Fibroblast of gingiva (primary cell): ENCODE results near the gene BLOC1S3.

ENCODE experiments used
- DNase-seq: peaks from one replicate; pipeline ENCODE4 v3.0.0-alpha.2; 2011; ENCODE audit warnings: low read depth

Gene BLOC1S3, protein sequence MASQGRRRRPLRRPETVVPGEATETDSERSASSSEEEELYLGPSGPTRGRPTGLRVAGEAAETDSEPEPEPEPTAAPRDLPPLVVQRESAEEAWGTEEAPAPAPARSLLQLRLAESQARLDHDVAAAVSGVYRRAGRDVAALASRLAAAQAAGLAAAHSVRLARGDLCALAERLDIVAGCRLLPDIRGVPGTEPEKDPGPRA

DNA sequence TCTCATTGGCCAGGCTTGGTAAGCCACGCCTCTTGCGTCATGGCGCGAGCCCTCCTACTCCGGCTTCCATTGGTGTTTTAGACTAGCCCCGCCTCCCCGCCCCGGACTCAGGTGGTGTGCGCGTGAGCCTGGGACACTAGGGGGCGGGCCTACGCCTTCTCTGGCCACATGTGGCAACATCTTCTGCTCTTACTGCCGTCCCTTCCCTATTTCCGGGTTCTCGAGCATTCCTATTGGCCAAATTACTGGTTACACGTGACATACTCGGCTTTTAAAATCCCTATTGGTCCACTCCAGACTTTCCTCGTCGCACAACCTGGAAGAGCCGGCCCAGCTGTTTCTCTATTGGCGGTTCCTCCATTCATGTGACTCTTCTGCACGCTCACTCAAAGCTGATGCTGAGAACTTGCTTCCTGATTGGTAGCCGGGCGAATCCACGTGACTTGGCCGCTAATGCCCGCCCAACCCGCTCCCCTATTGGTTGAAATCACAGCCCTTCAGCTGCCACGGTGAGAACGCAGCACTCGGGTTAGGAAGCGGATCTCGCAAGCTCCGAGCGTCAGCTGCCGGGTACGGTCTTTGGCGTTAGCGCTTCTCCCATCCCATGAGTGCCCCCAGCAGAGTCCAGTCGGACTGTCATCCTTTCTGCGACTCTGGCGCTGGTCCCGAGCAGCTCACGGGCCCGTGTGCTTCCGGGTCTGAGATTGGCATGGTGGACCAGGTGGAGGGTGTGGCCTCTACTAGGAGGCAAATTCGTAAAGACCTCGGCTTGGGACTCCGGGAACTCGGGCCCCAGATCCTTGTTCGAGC lies at the start of gene BLOC1S3:
BLOC1S3 (plus strand) TSS at position 523 of the 810 bp plus-strand sequence. CDS start 513 bp downstream, outside the sequence.
- peak; percentile 100 for DNase-seq

DNA sequence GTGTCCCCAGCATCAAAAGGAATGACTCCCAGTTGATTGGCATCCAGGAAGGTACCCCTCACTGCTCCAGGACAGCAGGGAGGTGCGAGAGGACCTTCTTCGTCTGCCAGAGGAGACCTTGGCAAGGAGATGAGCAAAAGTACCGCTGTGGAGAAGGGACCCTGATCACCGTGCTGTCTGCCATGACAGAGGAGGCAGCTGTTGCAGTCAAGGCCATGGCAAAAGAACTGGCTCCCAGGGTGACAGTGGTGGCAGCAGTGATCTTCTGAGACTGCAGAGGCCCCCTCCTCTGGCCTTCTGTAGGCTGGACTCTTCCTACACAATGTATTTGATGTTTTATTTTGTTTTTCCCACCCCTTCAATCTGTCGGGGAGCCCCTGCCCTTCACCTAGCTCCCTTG lies 49.8 kb upstream of the BLOC1S3 start:
- DNase-seq = no peak

DNA sequence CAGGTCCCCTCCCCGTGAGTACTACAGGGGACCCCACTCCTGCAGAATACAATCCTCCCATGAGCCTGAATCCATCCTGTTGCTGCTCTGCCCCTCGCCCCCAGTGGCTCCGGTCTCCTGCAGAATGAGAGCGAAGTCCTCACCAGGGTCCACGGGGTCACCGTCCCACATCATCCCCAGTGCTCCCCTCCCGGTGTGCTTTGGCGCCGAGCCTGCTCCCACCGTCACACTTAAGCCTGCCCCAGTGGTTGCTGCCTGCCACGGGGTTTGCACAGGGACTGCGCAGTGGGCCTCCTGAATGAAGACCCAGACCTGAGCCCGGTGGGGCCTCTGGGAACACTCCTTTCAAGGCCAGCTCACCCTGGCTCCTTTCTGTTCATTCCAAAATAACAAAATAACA lies 48.3 kb upstream of the BLOC1S3 start:
- no peak for DNase-seq

DNA sequence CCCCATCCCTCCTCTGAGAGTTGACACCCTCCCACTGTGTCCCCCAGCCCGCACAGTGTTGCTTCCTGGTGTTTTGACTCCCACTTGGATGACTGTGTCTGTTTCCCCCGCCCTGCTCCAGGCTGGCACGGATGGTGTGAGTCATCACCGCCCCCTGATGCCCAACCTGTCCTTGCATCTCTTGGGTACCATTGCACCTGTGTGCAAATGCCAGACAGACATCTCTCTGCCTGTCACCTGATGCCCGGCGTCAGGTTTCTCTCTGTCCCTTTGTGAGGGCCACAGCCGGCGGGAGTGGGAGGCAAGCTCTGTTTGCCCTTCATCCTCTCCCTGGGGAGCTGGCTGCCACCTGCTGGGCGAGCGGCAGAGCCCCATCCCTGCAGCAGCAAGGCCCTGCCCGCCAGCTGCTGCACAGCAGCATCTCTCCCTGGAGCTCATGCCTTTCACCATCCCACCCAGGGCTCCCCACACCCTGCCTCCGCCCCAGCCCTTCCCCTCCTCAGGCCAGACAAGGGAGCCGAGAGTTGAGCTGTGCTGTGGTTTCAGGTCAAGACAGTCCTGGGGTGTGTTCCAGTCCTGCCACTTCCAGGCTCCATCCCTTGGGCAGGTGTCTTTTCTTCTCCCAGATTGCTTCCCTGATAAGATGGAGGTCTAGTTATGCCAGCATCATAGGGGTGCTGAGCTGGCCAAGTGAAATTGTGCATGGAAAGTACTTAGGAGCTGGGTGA lies 47.5 kb upstream of the BLOC1S3 start:
- DNase-seq = no peak

DNA sequence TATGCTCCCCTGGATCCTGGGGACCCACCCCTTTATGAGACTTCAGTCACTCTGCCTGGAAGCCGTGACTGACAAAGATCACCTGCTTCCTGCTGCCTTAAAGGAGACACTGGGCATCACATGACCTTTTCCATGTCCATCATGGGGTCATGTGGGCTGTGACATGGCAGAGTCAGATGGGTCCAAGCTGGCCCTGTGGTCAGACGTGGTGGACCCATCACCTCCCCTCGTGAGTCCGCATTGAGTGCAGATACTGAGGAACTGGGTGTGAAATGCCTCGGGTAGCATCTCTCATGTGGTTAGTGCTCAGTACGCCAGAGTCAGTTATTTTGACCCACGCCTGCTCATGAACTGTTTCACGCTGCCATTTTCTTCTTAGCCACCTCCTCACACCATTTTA lies 44.9 kb upstream of the BLOC1S3 start:
- DNase-seq = no peak

DNA sequence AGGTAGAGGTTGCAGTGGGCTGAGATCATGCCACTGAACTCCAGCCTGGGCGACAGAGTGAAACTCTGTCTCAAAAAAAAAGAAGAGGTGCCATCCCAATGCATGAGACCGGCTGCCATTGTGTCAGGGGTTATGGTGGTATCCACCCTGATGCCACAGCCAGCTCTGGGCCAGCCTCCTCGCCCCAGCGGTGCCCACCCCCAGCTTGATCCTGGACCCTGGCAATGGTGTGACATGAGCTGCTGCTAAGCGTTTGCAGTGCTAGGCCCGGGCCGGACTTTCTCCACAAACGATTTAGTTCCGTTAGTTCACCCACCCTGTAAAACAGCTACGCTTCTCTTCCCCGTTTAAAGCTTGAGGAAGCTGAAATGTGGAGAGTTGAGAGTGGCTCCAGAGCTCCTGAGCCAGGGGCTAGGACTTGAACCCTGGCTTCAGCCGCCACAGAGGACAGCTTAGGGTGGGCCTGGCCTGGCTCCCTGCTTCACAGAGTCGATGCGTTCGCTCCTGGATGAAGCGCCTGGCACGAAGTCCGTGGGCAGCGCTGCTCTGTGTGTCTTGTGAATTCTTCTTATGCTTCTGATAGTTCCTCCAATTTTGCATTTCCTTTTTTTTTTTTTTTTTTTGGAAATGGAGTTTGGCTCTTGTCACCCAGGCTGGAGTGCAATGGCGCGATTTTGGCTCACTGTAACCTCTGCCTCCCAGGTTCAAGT lies 43.3 kb upstream of the BLOC1S3 start:
- no peak for DNase-seq

DNA sequence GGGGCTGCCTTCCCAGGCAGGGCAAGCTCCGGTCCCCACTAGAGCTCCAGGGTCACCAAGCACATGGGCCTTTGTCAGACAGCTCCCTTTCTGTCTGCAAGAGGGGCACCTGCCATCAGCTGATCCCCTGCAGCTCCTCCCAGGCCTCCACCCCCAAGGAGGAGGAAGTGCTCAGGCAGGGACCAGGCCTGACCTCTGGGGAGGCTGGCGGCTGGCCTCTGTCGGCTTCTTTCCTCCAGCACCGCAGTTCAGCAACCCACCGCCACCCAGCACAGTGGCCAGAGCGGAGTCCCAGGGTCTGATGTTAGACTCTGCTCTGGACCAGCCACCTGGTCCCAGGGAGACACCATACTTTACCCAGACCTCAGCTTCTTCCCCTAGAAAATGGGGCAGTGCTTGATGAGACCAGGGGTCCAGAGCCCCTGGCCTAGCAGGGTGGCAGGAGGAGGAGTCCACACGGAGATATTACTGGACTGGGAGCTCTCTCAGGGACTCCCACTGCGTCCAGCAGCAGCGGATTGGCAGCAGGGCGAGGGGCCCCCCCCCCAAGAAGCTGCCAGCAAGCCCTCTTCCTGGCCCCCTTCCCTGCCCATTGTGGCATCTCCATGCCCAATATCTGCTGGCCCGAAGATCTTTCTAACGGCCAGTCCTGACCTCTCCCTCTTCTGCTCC lies 41.9 kb upstream of the BLOC1S3 start:
- DNase-seq = no peak

DNA sequence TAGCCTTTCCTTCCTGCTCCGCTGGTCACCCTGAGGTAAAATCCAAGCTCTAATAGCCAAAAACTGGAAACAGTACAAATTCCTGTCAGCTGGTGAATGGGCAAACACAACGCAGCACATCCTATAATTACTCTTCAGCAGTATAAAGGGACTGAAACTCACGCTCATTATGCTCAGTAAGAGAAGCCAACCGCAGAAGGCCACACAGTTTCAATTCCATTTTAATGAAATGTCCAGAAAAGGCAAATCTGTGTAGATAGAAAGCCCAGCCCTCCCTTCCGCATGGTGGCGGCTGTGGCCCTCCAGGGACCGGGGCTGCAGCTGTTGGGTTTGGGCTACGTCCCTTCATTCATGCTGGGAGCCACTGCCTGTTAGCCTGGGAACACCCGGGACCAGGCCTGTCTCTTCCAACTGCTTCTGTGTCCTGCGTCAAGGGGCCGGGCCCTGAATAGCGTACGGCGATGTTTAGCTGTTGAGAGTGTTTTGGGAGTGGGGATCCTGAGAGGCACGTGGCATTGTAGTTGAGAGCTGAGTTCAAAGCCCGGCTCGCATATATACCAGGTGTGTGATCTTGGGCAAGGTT lies 41.3 kb upstream of the BLOC1S3 start:
- no peak for DNase-seq

DNA sequence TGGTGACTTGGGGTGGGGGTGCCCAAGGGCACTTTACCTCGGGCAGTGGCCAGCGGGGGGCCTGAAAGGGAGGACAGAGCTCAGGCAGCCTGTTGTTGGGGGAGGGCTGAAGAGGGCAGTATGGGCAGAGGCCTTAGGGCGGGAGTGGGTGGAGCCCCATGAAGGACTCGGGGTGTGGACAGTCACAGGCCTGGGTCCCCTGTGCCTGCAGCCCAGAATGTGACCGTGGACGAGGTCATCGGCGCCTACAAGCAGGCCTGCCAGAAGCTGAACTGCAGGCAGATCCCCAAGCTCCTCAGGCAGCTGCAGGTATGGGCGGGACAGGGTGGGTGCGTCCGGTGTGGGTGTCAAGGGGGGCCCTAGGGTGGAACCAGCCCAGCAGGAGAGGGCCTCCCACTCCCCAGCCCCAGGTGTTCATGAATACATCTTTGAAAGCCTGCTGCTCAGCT lies 40.3 kb upstream of the BLOC1S3 start:
- DNase-seq = no peak

DNA sequence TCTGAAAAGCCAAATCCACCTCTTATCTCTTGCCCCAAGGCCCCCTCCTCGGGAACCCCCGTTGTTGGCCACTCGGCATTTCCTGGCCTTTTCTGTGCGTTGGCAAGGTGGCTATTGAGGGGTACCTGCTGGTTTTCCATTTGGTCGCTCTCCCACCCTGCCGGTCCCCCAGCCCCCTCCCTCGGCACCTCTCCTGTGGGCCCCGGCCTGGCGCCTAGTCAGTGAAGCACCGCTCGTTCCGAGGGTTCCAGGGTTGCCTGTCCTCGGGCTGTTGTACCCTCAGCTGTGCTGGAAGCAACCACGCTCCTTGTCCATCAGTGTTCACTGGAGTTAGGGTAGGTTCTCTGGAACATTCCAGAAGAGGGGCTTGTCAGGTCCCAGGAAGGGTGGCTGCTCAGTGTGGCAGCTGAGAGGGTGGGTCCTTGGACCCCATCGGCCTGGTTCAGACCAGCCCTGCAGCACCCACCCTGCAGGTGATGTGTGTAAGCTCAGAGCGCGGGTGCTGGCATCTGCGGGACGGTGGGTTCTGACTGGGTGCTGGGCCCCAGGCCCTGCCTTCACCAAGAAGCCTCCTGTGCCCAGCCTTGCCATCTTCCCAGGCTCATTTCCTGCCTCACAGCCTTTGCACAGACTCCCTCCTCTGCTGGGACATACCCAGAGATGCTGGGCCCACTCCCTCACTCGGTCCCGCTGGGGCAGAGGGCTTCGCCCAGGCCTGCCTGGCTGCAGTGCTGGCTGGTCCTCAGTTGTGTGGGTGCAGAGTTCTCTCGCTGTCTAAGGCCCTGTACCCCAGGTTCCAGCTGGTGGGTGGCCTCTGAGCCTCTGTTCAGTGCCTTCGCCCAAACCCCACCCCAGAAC lies 39.1 kb upstream of the BLOC1S3 start:
- DNase-seq = no peak

DNA sequence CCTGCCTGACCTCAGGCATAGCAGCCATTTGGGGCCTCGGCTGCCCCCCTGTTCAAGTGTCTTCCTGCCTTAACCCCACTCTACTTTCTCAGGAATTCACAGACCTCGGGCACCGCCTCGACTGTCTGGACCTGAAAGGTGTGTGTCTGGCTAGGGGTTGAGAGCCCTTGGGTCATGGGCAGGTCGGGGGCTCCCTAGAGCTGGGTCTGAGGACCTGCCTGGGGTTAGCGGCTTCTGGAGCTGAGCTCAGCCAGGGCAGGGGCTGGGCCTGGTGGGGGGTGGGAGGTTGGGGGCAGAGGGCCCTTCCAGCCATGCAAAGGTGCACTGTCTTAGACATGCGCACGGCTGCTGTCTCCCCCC lies 38.5 kb upstream of the BLOC1S3 start:
- DNase-seq = no peak

DNA sequence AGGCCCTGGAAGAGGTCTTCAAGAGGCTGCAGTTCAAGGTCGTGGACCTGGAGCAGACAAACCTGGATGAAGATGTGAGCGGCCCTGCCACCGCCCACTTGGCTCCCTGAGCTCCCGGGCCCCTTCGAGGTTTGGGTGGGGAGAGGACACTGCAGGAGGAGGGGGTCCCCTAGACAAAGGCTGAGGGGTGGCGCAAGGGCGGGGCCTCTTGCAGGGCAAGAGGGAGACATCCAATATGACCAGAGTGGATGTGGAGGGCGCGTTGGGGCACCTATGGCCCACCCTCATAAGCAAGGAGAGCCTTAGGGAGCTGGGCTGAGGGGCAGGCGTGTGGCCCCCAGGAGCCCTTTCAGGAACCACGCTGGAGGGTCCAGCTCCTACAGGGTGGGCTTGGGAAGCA lies 38.1 kb upstream of the BLOC1S3 start:
- no peak for DNase-seq

DNA sequence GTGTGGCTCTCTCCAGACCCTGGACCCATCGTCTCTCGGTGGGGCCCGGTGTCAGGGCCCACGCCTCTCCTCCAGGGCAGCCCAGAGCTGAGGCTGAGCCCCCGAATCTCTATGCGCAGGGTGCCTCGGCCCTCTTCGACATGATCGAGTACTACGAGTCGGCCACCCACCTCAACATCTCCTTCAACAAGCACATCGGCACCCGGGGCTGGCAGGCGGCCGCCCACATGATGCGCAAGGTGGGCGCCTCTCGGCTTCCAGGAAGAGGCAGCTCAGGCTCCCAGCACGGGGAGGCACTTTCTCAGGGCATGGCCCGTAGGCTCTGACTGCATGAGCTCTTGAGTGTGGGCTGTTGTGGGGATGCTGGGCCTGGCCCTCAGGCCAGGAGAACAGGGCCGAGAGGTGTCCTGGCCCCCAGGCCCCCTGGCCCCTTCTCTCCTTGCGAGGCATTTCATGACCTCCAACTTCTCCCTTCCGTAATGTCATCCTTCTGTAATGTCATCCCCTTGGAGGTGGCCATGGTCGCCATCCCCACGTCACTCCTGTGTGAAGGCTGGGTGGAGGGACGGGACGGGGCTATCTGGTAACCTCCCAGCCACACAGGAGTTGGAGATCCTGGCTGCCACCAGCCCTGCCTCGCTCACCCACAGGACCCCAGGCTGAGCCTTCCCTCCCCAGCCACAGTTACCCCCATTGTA lies 37.2 kb upstream of the BLOC1S3 start:
- DNase-seq = no peak

DNA sequence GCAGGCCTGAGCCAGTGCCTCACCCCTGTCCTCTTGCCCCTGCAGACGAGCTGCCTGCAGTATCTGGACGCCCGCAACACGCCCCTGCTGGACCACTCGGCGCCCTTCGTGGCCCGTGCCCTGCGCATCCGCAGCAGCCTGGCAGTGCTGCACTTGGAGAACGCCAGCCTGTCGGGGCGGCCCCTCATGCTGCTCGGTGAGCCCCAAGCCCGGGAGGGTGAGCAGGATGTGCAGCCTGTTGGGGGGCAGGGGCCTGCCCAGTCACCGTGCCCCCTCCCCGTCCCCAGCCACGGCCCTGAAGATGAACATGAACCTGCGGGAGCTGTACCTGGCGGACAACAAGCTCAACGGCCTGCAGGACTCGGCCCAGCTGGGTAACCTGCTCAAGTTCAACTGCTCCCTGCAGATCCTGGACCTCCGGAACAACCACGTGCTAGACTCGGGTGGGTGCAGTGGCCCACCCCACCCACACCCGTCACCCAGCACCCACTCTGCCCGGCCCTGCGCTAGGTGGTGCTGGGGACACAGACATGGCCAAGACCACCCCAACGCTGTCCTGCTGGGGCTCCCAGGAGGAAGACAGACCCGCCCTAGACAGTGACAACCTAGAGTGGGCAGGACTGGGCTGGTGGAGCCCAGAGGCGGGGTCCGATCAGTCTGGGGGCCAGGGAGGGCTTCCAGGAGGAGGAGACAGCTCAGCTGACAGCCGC lies 36.4 kb upstream of the BLOC1S3 start:
- no peak for DNase-seq

DNA sequence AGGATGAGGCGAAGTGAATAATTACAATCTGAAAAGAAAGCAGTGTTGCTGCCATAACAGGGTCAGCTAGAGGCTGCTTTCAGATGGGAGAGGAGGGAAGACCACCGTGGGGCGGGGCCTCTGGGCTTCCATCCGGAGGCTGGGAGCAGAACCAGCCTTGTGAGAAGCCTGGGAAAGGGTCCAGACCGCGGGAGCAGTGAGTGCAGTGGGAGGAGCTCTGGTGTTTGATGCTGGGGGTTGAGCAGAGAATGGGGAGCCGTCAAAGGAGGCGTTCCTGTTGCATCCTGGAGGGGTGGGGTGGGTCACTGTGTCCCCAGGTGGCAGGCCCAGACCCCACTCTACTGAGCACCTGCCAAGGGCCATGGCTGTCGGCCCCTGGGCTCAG lies 35.9 kb upstream of the BLOC1S3 start:
- DNase-seq = no peak

DNA sequence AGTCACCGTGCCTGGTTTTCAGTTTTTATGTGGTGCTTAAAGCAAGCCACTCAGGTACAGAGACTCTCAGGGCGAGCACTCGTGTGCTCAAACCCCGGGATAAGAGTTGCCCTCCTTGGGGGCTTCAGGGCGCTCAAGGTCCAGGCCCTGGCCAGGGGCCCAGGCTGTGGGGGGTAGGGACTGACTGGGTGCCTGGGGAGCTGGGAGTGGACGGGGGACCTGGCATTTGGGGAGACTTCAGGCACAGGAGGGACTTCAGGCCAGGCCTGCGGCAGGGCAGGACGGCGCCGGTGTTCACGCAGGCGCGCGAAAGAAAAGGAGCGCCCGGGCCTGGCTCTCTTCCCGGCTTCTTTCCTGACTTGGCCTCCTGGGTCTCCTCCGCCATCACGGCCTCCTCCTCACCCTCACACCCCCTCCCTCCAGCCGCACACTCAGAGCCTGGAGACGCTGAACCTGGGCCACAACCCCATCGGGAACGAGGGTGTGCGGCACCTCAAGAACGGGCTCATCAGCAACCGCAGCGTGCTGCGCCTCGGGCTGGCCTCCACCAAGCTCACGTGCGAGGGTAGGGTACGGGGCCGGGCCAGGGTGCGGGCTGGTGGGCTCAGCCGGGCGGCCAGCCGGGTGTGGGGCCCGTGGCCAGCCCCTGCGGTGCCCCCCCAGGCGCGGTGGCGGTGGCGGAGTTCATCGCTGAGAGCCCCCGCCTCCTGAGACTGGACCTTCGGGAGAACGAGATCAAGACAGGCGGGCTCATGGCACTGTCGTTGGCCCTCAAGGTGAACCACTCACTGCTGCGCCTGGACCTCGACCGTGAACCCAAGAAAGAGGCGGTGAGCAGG lies 33.9 kb upstream of the BLOC1S3 start:
- DNase-seq = no peak

DNA sequence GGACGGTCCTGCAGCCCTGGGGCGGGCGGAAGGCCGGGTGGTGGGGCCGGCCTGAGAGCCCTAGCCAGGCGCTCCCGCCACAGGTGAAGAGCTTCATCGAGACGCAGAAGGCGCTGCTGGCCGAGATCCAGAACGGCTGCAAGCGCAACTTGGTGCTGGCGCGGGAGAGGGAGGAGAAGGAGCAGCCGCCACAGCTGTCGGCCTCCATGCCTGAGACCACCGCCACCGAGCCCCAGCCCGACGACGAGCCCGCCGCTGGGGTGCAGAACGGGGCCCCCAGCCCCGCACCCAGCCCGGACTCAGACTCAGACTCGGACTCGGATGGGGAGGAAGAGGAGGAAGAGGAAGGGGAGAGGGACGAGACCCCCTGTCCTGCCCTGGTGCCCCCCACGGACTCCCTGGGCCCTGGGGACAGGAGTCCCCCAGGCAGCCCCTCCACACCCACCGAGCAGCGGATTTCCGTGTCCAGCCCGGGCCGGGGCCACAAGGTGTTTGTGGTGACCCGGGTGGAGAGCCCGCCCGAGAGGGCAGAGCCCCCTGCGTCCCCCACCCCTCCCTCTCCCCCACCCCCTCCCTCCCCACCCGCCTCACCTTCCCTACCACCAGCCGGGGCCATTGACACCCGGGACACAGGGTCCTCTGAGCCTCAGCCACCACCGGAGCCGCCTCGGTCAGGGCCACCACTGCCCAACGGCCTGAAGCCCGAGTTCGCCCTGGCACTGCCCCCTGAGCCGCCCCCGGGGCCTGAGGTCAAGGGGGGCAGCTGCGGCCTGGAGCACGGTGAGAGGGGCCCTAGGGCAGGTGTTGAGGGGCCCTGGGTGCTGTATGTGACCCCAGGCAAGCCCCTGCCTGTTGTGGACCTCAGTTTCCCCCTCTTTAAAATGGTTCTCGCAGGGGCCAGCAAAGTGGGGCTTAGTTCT lies 33.1 kb upstream of the BLOC1S3 start:
- DNase-seq = no peak
